IPS-11a (cell line): Measurements from ENCODE around the gene PSG2.
"Not testable (repeated sequence)": the region's sequence is repeated elsewhere in the genome, so short reads cannot be mapped to it uniquely, and the experiment has no call there.

Source experiments
- H3K4me3 ChIP-seq: one replicate; pipeline ENCODE4 v1.5.1; 2013; ENCODE audit warnings: low read depth, low read length, control low read depth

PSG2 gene

GRCh38 chr19:43078311-43078710 is 4.2 kb downstream of the PSG2 start:
- no peak overlapping the region for H3K4me3 ChIP-seq

GRCh38 chr19:43077881-43078280 is 4.6 kb downstream of the PSG2 start:
- not testable (repeated sequence) for H3K4me3 ChIP-seq

GRCh38 chr19:43062418-43062817 is 20.1 kb downstream of the PSG2 start:
- not testable (repeated sequence) for H3K4me3 ChIP-seq

DNA sequence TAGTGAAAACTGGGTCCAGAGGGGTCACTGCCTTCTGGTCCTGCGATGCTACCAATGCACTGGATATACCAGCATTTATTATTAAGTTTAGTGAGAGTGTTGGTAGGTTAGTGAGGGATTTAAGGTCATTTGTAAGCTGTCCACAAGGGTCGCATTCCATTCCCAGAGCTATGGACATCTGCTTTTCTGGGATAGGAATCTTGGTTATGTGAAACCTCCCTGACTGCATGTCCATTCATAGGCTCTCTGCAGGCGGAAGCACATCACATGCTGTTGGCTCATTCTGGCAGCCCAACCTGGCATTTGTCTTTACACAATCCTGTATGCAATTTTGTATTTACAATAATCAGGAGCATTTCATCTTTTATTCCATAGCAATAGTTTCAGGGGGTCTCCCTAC is 21.2 kb downstream of the PSG2 start:
- not testable (repeated sequence) for H3K4me3 ChIP-seq

DNA sequence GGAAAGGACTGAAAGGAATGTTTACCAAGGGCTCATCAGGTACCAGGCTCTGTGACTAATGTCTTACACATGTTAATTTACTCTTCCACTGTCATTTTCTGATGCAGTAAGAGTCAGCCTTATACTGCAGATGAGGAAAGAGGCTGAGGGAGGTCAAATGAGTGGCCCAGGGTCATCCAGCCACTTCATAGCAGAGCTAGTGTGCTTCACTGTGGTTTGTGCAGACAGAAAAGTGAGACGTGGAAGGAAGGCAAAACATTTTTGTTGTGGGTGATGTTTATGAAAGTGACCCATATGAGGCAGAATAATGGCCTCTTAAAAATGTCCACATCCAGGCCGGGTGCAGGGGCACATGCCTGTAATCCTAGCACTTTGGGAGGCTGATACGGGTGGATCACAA is 22.2 kb downstream of the PSG2 start:
- H3K4me3 ChIP-seq, result not testable (repeated sequence)

GRCh38 chr19:43059482-43059881 is 23.0 kb downstream of the PSG2 start:
- not testable (repeated sequence) for H3K4me3 ChIP-seq

DNA sequence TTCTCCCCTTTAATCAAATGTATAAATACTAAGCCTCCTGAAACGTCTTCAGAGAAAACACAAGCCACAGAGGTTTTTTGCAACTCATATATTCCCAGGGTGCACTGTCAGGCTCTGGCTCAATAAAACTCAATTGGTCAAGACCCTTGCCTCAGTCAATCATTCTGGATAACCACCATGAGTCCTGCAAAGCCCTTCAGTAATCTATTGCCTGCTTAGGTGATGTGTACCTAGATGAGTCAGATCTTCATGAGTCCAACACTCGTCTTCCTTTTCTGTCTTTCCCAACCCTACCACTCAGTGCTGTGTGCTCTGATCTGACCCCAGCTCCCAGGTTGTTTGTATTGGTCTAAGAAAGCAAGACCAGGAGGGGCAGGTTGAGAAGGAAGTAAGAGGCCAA is 24.1 kb downstream of the PSG2 start:
- not testable (repeated sequence) for H3K4me3 ChIP-seq

GRCh38 chr19:43047966-43048365 is 34.5 kb downstream of the PSG2 start:
- H3K4me3 ChIP-seq, result not testable (repeated sequence)

GRCh38 chr19:43046578-43046977 is 35.9 kb downstream of the PSG2 start:
- not testable (repeated sequence) for H3K4me3 ChIP-seq

GRCh38 chr19:43043492-43044180 is 38.9 kb downstream of the PSG2 start:
- H3K4me3 ChIP-seq, result not testable (repeated sequence)

GRCh38 chr19:43031645-43032044 is 50.9 kb downstream of the PSG2 start:
- H3K4me3 ChIP-seq, result not testable (repeated sequence)

GRCh38 chr19:43028866-43029265 is 53.6 kb downstream of the PSG2 start:
- no peak overlapping the region for H3K4me3 ChIP-seq

DNA sequence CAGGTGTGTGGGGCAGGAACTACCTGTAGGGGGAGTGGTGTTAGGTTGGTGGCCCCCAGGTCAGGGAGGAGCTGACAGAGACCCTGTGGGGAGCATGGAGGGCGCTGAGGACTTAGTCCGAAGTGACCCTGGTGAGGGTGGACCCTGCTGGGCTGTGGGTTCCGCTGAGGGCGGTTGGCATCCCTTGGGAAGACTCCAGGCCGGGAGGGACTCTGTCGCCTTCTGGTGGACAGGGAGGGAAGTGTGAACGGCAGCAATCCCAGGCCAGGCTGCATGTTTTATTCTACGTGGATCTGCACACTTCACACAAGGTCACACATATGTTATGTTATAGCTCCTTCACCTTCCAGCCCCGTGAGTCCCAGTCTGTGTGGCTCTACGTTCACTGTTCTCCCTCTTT is 54.5 kb downstream of the PSG2 start:
- H3K4me3 ChIP-seq, result not testable (repeated sequence)

- not testable (repeated sequence) for H3K4me3 ChIP-seq
Measured at GRCh38 chr19:43027061-43027460, 55.4 kb downstream of the PSG2 start.

GRCh38 chr19:43026369-43026768 is 56.1 kb downstream of the PSG2 start, which contains the start of gene PSG11:
Gene PSG11 (minus strand): TSS chr19:43026469. CDS start chr19:43026372, 97 bp downstream.
- not testable (repeated sequence) for H3K4me3 ChIP-seq

DNA sequence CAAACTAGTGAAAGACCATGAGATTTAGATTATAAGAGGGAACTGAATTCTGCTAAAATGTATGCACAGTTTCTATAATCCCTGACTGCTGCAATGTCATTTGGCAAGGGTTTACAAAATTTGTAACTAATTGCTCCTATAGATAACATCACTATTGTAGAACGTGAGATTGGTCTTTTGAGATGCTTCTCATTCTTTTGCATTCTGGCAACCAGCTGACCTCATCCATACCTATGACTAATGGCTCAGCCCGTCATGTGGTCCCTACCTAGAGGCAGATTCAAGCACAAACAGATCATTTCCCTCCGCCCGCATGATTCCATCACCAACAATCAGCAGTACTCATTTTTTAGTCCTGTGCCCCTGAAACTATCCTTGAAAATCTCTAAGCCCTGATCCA is 60.4 kb downstream of the PSG2 start:
- H3K4me3 ChIP-seq, result not testable (repeated sequence)

GRCh38 chr19:43021629-43022028 is 60.9 kb downstream of the PSG2 start:
- not testable (repeated sequence) for H3K4me3 ChIP-seq

- H3K4me3 ChIP-seq, result not testable (repeated sequence)
Measured at GRCh38 chr19:43019588-43019987, 62.9 kb downstream of the PSG2 start.
